ENCODE measurements around the gene TCF3. TPM values are rescaled to one million over a fixed set of nuclear protein-coding genes. Genes with fewer than 3 reads are reported as not detected.

The TCF3 gene
- total RNA-seq, 1 donor: 55.0 TPM

- Histone ChIP-seq H2AFZ (ENCODE audit: low read length) (no peak overlapping the region), H3K4me3 (ENCODE audit: insufficient read depth, low read length) (no peak overlapping the region), H3K4me2 (ENCODE audit: insufficient read depth, low read length) (no peak overlapping the region), H3K79me2 (ENCODE audit: insufficient read depth, low read length) (no peaks in the 10 kb centered on the region), H3K27ac (ENCODE audit: low read depth, low read length) (no peak overlapping the region), H3K4me1 (ENCODE audit: insufficient read depth, low read length) (no peaks in the 10 kb centered on the region), H3K9me3 (ENCODE audit: low read depth, low read length) (no peaks in the 10 kb centered on the region), H3K27me3 (ENCODE audit: insufficient read depth, low read length) (no peaks in the 10 kb centered on the region), H4K20me1 (ENCODE audit: insufficient read depth, low read length) (peaks cover 6% of the 10 kb centered on the region), H3K36me3 (ENCODE audit: insufficient read depth, low read length) (peaks cover 44% of the 10 kb centered on the region)
- DNase-seq (ENCODE audit: insufficient read length, low spot score, missing footprints): no peak
- no peak for TF ChIP-seq CTCF (IDR thresholded peaks at IDR 0.05; ENCODE audit: extremely low read depth, low read depth, low read length)
Observed at GRCh38 chr19:1613146-1613545, 39.3 kb downstream of the TCF3 start.

GRCh38 chr19:1612114-1613086 is 40.0 kb downstream of the TCF3 start:
- Histone ChIP-seq H3K27me3 (ENCODE audit: insufficient read depth, low read length) (no peaks in the 10 kb centered on the region), H3K27ac (ENCODE audit: low read depth, low read length) (no peak overlapping the region), H4K20me1 (ENCODE audit: insufficient read depth, low read length) (peaks cover 4% of the 10 kb centered on the region), H3K36me3 (ENCODE audit: insufficient read depth, low read length) (peaks cover 44% of the 10 kb centered on the region), H3K9me3 (ENCODE audit: low read depth, low read length) (no peaks in the 10 kb centered on the region), H2AFZ (ENCODE audit: low read length) (no peak overlapping the region), H3K79me2 (ENCODE audit: insufficient read depth, low read length) (no peaks in the 10 kb centered on the region), H3K4me3 (ENCODE audit: insufficient read depth, low read length) (no peak overlapping the region), H3K4me1 (ENCODE audit: insufficient read depth, low read length) (no peaks in the 10 kb centered on the region), H3K4me2 (ENCODE audit: insufficient read depth, low read length) (no peak overlapping the region)
- TF ChIP-seq CTCF (IDR thresholded peaks at IDR 0.05; ENCODE audit: extremely low read depth, low read depth, low read length): no peak
- no peak for DNase-seq (ENCODE audit: insufficient read length, low spot score, missing footprints)

GRCh38 chr19:1611353-1611752 is 41.1 kb downstream of the TCF3 start:
- Histone ChIP-seq H3K9me3 (ENCODE audit: low read depth, low read length) (no peaks in the 10 kb centered on the region), H3K27ac (ENCODE audit: low read depth, low read length) (no peak overlapping the region), H3K4me1 (ENCODE audit: insufficient read depth, low read length) (peaks cover 4% of the 10 kb centered on the region), H3K36me3 (ENCODE audit: insufficient read depth, low read length) (peaks cover 42% of the 10 kb centered on the region), H3K27me3 (ENCODE audit: insufficient read depth, low read length) (no peaks in the 10 kb centered on the region), H4K20me1 (ENCODE audit: insufficient read depth, low read length) (no peaks in the 10 kb centered on the region), H3K4me3 (ENCODE audit: insufficient read depth, low read length) (no peak overlapping the region), H3K79me2 (ENCODE audit: insufficient read depth, low read length) (no peaks in the 10 kb centered on the region), H2AFZ (ENCODE audit: low read length) (no peak overlapping the region), H3K4me2 (ENCODE audit: insufficient read depth, low read length) (no peak overlapping the region)
- TF ChIP-seq CTCF (IDR thresholded peaks at IDR 0.05; ENCODE audit: extremely low read depth, low read depth, low read length): no peak
- DNase-seq (ENCODE audit: insufficient read length, low spot score, missing footprints): no peak

- peaks cover 9% of the 10 kb centered on the region for H3K4me1 ChIP-seq (ENCODE audit: insufficient read depth, low read length)
- H3K79me2 ChIP-seq (ENCODE audit: insufficient read depth, low read length): no peaks in the 10 kb centered on the region
- no peak overlapping the region for H3K4me3 ChIP-seq (ENCODE audit: insufficient read depth, low read length)
- no peak overlapping the region for H3K4me2 ChIP-seq (ENCODE audit: insufficient read depth, low read length)
- no peaks in the 10 kb centered on the region for H3K27me3 ChIP-seq (ENCODE audit: insufficient read depth, low read length)
- no peak for TF ChIP-seq CTCF (IDR thresholded peaks at IDR 0.05; ENCODE audit: extremely low read depth, low read depth, low read length)
- H3K36me3 ChIP-seq (ENCODE audit: insufficient read depth, low read length): peaks cover 37% of the 10 kb centered on the region
- no peaks in the 10 kb centered on the region for H3K9me3 ChIP-seq (ENCODE audit: low read depth, low read length)
- no peak overlapping the region for H2AFZ ChIP-seq (ENCODE audit: low read length)
- DNase-seq (ENCODE audit: insufficient read length, low spot score, missing footprints): no peak
- H4K20me1 ChIP-seq (ENCODE audit: insufficient read depth, low read length): no peaks in the 10 kb centered on the region
- no peak overlapping the region for H3K27ac ChIP-seq (ENCODE audit: low read depth, low read length)
Observed at GRCh38 chr19:1610579-1610978, 41.8 kb downstream of the TCF3 start.

Data from osteoblast (primary cell).